Embryonic facial prominence (tissue), 1 donor: Measurements from ENCODE around the gene SMIM8.

Experiments used
- DNase-seq: peaks from one replicate; pipeline ENCODE4 v3.0.0-alpha.2; 2016; ENCODE audit errors: extremely low spot score

SMIM8 gene

DNA sequence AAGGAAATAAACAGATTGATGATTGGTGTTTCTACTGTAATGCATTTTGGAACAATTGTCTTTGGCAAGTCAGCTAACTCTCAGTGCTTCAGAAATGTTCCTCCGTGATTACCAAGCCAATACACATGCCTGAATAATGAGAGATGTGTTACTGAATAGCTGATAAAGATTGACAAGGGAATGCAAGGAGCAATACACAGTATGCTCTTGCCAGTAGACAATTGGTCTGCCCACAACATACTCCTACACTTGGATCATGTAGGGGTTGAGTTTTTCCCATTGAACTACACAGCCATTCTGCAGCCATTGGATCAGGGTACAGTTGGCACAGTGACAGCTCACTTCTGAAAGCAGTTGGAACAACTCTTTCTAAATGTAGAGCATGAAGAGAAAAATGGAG is 12.3 kb downstream of the SMIM8 start:
- DNase-seq: no peak

DNA sequence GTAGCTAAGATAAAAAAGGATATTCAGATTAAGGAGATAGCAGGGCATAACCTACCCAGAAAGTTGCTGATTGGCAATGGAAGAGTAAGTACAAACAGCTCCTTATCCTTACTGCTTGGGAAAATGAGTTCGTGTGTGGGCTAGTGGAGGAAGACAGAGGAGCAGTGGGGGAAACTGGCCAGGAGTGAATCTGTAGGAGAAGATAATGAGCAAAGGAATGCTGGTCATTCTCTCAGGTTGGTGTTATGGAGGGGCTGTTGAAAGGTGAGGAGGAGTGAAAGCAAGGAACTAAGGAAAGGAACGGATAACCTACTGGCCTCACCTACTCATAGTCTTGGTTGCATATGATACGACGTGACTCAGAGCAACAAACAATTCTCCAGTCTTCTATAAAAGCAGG is 14.0 kb downstream of the SMIM8 start:
- DNase-seq: no peak

DNA sequence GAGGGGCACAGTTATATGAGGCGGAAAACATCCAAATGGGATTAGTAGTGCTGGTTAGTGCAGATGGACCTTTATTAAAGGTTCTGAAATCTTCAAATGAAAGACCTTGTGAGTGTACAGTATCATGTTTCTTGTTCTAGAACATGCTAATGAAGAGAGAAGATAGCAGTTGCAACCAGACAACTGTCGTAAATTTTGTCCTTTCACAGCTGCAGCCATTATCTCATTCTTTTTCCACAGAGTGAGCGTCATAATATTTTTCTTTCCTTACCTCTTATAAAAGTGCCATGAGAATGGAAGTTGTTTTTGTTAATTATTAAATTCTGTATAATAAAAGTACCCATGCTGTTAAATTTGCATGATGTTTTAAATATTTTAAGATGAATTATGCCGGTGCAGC is 17.8 kb downstream of the SMIM8 start:
- no peak for DNase-seq

DNA sequence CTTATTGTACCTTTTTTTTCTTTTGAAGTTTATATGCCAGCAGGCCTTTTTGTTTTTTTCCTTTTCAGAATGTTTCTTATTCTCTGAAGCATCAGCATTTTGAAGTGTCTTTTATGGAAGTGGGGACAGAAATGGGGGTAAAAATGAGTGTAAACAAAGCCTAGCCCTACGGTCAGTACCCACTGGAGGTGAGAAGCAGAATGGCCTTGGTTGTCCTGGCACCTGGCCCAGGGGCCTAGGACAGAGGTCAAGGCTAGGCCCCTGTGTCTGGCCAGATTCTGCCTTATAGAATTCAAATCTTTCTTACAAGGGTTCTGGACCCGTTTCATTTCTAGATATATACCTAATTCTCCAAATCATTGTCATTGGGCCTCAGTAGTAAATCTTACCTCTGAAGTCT is 18.8 kb downstream of the SMIM8 start:
- no peak for DNase-seq

DNA sequence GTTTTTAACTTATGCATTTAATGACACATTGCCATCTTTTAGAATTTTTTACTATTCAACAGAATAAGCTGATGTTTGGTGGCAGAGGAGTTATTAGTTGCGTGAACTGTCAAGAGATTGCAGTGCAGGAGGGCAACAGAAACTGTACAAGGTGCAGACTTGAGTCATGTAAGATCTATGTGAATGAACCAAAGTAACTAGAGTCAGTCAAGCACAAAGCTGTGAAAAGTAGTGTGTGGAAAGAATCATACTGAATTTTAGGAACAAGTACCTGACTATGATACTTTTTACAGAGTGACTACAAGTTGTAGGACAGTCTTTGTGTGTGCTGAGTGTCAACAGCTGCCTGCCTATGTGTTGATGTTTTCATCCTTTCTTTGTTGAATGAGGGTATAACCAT is 19.5 kb downstream of the SMIM8 start:
- no peak for DNase-seq

DNA sequence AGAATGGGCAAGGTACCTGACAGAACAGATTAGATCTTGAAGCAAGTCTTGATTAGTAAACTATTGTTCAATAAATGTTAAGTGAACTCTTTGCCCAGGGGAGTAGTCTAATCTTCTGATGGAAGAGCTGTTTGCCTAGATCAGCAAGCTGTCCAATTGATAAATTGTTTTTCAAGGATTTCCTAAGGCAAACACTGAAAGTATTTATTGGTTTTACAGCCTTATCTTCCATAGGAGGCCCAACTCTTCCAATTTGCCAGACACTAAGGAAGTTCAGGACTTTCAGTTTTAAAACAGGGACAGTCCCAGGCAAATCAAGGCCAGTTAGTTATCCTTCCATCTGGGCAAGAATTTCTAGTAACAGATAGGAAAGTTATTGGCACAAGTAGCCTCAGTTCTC is 20.4 kb downstream of the SMIM8 start:
- no peak for DNase-seq

DNA sequence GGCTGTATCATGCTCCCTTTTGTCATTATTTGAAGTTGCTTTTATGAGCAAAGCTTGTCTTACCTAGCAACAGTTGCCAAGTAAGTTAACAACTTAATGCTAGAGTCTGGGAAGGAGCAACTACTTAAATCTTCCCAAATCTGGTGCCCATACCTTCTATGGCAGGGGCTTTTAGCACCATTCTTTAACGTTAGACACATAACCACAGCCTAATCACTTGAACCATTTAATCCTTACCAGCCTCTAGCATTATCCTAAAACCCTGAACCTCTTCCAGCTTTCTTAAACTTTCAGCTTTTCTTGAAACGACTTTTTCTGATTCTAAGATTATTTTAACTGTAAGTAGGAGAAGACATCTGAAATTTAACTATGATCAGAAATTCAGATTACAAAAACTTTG is 22.3 kb downstream of the SMIM8 start, which contains the start of gene C6orf163:
Gene C6orf163, plus strand, starts transcription at position 83 of the 400 bp plus-strand sequence. Its CDS starts 287 bp downstream, at position 370.
- DNase-seq: no peak

DNA sequence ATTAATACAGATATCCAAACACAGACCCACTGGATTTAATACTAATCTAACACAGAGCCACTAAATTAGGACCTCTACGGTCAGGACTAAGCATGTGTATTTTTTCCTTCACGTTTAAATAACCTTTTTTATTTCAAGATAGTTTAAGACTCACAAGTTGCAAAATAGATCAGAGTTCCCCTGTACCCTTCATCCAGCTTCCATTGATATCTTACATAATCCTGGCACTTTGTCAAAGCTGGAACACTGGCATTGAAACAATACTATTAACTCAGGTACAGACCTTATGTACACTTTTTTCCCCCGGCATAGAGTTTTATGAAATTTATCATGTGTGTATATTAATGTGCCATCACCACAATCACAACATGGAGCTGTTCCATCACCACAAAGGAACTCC is 24.3 kb downstream of the SMIM8 start:
- no peak for DNase-seq

DNA sequence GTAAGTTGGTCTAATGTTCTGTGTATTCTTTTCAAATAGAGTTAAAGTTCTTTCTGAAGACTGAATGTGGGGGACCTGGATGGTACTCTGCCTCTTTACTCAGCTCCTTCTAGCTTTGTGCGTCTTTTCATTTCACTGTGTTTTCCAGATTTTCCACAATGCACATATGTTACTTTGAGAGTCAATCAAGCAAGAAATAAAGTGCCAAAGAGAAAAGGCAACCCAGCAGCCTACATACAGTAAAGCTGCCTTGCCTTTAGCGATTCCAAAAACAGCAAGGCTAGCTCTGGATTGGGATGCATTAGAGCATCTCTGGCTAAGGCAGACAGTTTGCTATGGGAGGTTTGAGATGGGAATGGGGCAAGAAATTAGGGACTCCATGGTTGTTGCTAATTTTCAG is 27.5 kb downstream of the SMIM8 start:
- DNase-seq: no peak

DNA sequence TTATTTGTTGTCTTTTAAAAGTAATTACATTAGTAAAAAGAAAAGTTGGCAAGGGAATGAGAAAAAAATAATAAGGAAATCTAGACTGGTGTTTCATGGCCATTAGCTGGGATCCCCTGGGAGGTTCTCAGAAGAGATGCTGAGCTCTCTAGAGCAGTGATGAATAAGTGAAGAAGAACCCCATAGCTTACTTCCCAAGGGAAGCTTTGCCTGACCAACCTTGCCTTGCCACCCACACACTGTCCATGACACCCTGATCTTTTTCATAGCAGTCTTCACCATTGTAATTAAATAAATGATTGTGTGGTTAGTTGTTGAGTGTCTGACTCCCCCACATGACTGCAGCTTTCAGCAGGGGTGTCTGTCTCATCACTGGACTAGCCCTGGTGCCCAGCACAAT is 28.1 kb downstream of the SMIM8 start:
- no peak for DNase-seq

DNA sequence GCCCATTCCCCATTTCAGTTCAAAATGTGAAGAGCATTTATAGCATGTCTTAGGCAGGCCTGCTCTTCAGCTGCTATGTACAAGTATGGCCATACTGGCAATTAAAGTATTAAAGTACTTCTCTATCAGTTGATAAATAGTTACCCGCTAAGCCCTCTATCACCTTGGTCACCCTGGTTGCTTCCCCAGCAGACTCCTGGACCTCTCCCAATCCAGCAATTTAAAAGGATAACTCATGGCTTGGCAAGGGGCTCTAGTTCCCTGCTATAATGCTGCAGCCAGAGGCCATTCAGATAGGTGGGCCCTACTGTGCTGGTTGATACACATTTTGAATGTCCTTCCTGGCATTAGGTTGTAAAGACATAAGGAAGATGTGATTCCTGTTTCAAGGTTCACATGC is 29.2 kb downstream of the SMIM8 start:
- DNase-seq: no peak

DNA sequence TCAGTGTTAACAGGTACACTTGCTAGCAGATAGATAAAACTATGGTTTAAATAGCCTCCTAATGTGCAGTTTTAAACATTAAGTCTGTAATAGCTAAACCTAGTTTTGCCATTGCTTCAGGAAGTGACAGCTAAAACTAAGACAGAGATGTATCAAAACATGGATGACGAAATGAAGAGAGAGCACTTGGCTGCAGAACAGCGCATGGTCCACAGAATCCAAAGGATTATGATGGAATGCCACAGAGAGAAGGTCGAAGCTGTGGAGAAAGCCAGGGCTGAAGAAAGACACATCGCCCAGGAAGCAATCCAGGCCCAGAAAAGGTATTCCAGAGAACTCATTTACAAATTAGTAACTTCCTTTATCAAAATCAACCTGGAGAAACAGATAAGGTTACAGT is 33.8 kb downstream of the SMIM8 start:
- no peak for DNase-seq

DNA sequence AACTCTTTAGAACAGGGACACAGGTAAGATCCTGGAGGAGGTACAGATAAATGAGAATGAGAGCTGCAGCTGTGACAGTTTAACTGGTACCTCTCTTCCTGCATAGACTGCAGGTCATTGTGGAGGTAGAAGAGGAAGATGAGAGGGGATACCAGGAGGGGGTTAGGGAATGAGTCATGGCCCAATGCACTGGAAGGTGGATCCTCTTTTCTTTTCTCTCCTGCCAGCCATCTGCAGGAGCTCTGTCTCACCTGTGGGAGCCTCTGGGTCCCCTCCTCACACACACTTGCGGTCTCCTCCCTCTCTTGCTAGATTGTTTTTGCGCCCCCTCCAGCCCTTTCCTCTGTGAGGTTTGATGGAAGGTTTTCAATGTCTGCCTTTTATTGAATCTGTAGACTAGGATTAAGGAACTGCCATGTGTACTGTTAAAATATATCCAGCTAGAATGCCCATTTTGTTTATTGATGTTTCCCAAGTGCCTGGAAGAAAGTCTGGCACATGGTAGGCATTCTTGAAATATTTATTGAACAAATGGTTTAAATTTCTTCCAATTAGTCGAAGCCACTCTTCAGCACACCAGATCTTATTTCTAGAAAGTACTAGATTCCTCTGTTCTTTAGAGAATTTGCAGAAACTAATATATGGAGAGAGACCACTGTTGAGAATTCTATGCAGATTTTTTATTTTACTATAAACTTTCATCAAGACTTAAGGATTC is 35.2 kb downstream of the SMIM8 start:
- DNase-seq: no peak

DNA sequence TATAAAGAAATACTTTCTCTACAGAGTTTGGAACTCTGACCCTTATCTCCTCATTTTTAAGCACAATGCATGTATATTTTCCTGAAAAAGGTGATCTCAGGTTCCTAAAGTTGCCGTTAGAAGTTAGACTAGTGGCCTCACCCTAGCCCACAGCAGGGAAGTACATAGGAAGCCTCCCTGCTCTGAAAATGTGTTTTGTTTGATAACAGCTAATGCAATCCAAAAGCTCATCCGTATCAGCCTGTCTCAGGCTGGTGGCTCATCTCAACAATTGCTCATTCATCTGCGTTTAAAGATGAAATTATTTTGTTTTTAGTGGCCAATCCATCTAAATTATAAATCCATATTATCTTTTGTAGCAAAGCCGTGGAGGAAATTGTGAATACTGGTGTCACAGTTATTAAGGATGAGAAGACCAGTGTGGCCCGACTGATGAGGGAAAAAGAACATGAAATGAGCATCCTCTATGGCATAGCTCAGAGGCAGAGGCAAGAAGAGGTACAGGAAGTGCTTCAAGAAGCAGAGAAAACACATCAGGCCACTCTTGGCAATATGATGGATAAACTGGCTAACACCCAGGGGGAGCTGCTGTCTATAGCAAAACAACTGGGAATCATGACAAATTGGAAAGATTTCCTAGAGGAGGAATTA is 42.3 kb downstream of the SMIM8 start:
- no peak for DNase-seq

DNA sequence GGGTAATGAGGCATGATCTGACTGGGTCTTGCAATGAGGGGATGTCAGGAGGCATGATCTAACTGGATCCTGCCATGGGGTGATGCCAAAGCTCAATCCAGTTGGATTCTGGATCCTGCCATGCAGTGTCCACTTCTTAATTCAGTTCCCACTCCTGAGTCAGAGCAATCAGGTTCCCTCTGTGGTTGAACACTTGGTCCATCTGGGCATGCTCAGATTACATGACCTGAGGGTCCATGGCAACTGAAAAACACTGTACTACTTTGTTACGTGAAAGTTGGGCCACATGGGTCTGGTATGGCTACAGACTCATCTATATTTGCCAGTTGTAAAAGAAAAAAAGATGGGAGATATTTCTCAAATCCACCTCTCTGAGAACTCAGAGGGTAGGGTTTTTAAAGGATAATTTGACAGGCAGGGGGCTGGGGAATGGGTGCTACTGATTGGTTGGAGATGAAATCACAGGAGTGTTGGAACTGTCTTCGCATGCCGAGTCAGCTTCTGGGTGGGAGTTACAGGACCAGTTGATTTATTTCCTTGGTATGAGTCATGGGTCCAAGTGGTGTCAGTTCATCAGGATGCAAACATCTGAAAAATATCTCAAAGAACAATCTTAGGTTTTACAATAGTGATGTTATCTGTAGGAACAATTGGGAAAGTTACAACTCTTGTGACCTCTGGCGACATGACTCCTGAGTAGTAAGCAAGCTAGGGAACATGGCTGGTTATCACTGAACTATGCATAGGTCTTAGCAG is 43.9 kb downstream of the SMIM8 start:
- DNase-seq: no peak

DNA sequence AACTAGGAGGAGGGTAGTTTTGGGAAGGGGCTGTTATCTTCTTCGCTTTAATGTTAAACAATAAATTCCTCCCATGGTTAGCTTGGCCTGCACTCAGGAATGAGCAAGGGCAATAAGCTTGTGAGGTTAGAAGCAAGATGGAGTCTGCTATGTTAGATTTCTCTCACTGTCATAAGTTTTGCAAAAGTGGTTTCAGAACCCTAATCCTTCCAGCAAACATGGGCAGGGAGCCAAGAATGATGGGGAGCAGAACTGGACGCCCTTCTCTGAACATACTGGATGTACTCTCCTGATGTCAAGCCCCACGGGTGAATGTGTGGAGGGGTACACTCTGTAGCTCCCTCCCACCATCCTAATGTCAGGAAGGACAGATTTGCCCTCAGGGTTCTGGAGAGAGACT is 44.5 kb downstream of the SMIM8 start:
- DNase-seq: no peak

DNA sequence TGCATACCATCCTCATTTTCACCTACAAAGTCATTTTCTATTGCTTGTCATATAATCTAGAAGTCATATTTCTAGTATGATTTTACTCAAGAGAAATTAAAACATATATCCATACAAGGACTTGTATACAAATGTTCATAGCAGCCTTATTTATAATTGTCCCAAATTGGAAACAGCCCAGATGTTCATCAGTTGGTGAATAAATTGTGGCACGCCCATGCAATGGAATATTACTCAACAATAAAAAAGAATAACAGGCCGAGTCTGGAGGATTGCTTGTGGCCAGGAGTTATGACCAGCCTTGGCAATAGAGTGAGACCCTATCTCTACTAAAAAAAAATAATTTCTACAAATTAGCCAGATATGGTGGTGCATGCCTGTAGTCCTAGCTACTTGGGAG is 51.0 kb downstream of the SMIM8 start:
- no peak for DNase-seq

DNA sequence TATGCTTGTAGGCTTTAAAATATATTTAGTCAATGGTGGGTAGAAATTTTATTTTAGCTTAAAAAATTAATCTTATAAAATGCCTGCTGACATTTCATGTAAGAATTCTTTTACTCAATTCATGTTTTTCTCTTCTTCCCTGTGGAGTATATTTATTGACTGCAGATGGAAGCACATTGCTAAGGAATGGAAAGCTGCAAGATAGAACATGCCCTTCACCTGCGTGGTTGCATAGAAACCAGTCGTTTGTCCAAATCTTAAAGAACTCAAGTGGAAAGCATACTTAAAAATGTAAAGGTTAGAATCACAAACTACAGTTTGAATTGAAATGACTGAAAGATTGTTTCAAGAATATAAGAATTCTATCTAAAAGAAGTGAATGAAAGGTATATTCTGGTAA is 52.9 kb downstream of the SMIM8 start:
- DNase-seq: no peak

DNA sequence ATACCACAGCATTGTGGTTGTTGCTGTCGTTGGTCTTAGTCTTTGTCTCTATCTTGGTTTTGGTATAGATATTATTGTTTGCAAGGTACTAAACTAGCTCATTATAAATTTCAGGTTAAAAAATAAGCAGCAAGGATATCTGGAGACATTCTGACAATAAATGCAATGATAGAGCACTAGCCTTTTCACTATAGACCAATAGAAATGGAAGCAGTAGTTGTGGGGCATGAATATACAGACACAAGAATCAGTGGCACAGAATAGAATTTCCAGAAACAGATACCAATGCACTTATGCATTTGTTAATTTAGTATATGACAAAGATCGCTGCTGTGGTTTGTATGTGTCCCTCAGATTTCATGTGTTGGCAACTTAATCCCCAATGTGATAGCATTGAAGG is 54.3 kb downstream of the SMIM8 start:
- DNase-seq: no peak

DNA sequence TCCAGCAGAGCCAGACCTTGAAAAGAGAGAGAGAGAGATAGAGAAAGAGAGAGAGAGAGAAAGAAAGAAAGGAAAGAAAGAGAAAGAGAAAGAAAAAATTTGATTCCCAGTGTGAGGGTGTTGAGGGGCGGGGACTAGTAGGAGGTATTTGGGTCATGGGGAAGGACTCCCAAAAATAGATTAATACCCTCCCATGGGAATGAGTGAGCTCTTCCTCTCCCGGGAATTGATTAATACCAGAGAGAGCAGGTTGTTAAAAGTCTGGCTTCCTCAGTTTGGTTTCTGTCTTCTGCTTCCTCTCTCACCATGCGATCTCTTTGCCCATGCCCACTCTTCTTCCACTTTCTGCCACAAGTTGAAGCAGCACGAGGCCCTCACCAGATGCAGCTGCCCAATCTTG is 56.6 kb downstream of the SMIM8 start:
- no peak for DNase-seq

DNA sequence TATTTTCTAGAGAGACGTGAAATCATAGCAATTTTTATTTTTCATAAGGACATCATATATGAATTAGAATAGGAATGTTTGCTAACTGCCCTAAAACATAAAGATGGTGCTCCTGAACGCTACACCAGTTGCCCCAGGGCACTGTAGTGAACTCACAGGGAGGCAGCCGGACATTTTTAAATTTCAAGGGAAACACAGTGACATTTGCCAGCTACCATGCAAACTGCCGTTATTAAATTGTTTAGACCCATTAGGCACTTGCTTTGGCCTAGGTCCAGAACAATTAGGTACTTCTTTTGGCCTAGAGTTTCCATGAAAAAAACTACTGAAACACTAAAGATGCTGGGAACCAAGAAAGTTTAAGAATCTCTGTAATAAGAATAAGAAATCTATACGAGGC is 60.5 kb downstream of the SMIM8 start:
- DNase-seq: no peak

DNA sequence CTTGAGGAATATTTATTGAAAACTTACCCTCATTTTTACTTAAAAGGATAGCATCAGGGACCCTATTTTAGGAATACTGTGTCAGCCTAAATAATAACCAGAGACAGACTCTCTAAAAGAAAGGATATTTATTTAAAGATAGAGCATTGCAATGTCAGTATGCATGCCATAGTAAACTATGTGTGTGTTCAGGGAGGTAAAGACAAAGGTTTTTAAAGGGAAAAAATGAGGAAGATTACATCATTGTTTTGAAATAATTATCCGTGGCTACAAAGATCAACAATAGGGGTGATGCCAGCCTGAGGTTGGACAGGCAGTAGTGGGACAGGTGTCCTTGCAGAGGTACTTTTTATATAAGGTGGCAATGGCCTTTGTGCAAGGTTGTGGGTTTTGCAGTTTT is 61.6 kb downstream of the SMIM8 start:
- no peak for DNase-seq

DNA sequence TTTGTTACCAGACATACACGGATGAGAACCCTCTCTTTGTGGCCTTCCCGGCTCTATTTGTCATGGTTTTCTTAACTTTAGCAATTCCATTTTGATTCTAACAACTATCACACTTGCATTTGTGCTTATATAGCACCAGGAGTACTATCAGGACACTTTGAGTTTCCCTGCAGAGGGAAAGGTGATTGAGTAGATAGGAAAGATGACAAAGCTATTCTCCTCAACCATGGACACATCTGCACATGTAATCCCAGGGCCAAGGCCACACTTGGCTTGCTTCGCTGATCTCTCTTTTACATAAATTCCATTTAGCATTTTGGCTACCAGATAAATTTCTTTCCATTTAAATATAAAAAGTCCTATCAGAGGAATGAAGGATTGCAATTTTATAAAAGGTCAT is 62.1 kb downstream of the SMIM8 start:
- DNase-seq: no peak
